ENCODE results near the gene INSIG2.

DNA sequence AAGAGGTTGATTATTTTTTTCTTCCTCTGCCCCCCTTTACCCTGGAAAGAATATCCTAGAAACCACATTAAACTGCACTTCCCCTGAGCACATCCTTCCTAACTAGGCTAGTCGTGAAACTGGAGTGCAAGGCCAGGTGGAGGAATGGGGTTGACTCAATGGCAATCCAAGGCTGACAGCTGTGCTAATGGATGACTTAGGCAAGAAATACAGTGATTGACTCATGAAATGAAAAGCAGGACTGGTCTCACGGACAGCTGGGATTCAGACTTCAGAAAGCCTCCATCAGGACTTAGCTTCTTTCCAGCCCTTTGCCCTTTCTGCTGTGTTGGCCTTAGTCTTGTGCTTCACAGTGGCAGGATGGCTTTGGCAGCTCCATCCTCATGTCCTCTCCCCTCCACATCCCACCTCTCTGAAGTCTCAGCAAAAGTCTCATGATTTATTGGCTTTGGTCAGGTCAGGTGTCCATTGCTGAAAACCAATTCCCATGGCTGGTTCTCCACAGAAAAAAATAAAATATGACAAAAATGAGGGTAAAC is 33.8 kb downstream of the INSIG2 start:
- TF ChIP-seq CTCF (IDR thresholded peaks at IDR 0.05; ENCODE audit: poor library complexity) (no peak), EZH2 (IDR thresholded peaks at IDR 0.05; ENCODE audit: borderline replicate concordance) (no peak), EZH2phosphoT487 (IDR thresholded peaks at IDR 0.05; ENCODE audit: low read depth, severe bottlenecking, unreplicated experiment) (no peak)

Measured in hepatocyte (in vitro differentiated cells).